ENCODE measurements around the gene SMARCA2. TPM values are rescaled to one million over a fixed set of nuclear protein-coding genes. Genes with fewer than 3 reads are reported as not detected.

The SMARCA2 gene
- total RNA-seq (2022; extraction: Qiagen RNA extraction): 21.8 to 29.9 TPM (median 26.0 TPM) in 5 replicates

GRCh38 chr9:2014696-2015580 is at the start of gene SMARCA2:
TSS of gene SMARCA2 (plus strand) at chr9:2015347. CDS start at chr9:2029023, 13,676 bp downstream.

